Measurements from ENCODE around the gene CAPZB. TPM values are rescaled to one million over a fixed set of nuclear protein-coding genes. Genes with fewer than 3 reads are reported as not detected.

The CAPZB gene
- total RNA-seq, 3 donors from 2014 or later = 112 to 114 (median 113) TPM

DNA sequence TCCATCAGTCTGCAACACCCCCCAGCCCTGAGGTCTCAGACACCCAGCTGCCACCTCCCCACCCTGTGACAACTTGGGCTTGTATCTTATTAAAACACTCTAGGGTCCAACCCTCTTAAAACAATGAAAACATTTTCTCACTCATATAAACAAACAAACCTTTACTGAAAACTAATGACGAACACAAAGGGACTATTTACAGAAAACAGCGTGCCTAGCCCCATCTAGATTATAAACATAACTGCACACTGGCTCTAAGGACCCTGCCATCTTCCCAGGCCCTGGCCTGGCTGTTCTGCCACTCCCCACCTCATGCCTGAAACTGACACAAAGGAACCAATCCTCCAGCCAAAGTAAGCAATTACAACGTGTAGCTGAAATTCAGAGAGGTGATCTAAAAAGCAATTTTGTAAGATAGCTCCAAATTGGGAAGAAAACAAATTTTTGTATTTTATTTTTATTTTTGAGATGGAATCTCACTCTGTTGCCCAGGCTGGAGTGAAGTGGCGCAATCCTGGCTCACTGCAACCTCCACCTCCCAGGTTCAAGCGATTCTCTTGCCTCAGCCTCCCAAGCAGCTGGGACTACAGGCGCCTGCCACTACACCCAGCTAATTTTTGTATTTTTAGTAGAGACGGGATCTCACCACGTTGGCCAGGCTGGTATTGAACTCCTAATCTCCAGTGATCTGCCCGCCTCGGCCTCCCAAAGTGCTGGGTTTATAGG lies 40.9 kb downstream of the CAPZB start:
- H3K27me3 ChIP-seq = no peaks in the 10 kb centered on the region
- H3K27ac ChIP-seq = peak overlapping the region; percentile 74
- no peak for DNase-seq (ENCODE audit: low spot score in 2 of 2)
- no peaks in the 10 kb centered on the region for H3K9me3 ChIP-seq
- intact Hi-C loops (cut with DNase I; ENCODE audit: low total_unique reads) = no loop called here
- H3K36me3 ChIP-seq = no peaks in the 10 kb centered on the region
- TF ChIP-seq, protein P1, sequence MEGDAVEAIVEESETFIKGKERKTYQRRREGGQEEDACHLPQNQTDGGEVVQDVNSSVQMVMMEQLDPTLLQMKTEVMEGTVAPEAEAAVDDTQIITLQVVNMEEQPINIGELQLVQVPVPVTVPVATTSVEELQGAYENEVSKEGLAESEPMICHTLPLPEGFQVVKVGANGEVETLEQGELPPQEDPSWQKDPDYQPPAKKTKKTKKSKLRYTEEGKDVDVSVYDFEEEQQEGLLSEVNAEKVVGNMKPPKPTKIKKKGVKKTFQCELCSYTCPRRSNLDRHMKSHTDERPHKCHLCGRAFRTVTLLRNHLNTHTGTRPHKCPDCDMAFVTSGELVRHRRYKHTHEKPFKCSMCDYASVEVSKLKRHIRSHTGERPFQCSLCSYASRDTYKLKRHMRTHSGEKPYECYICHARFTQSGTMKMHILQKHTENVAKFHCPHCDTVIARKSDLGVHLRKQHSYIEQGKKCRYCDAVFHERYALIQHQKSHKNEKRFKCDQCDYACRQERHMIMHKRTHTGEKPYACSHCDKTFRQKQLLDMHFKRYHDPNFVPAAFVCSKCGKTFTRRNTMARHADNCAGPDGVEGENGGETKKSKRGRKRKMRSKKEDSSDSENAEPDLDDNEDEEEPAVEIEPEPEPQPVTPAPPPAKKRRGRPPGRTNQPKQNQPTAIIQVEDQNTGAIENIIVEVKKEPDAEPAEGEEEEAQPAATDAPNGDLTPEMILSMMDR (IDR thresholded peaks at IDR 0.05) = no peak
- TF ChIP-seq POLR2AphosphoS5 (IDR thresholded peaks at IDR 0.05) = no peak
- no peak for TF ChIP-seq POLR2A (IDR thresholded peaks at IDR 0.05)
- no peak overlapping the region for H3K4me3 ChIP-seq
- H3K4me1 ChIP-seq = peaks cover 24 to 29% of the 10 kb centered on the region in 2 donors

DNA sequence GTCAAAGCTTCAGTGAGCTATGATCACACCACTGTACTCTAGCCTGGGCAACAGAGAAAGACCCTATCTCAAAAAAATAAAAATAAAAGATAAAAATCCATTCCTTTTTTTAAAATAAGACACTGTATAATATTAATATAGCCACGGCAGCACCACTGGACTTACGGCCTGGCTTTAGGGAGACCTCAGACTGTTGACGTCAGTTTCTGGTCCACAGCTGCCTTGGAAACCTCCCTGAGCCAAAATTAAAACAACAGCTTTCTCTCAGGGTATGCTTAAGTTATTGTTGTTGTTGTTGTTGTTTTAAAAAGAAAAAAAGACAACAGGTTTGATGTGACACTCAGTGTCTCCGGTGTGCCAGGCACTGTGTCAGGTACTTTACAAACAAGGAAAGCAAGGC lies 42.0 kb downstream of the CAPZB start:
- no peak for DNase-seq (ENCODE audit: low spot score in 2 of 2)
- H3K4me3 ChIP-seq = no peak overlapping the region
- intact Hi-C loops (cut with DNase I; ENCODE audit: low total_unique reads) = no loop called here
- peak overlapping the region; percentile 74 for H3K27ac ChIP-seq
- no peaks in the 10 kb centered on the region for H3K27me3 ChIP-seq
- H3K36me3 ChIP-seq = no peaks in the 10 kb centered on the region
- TF ChIP-seq POLR2AphosphoS5 (IDR thresholded peaks at IDR 0.05) (no peak), POLR2A (IDR thresholded peaks at IDR 0.05) (no peak)
- TF ChIP-seq, protein P1 (IDR thresholded peaks at IDR 0.05) = no peak
- peaks cover 31% of the 10 kb centered on the region in 2 donors for H3K4me1 ChIP-seq
- no peaks in the 10 kb centered on the region for H3K9me3 ChIP-seq

DNA sequence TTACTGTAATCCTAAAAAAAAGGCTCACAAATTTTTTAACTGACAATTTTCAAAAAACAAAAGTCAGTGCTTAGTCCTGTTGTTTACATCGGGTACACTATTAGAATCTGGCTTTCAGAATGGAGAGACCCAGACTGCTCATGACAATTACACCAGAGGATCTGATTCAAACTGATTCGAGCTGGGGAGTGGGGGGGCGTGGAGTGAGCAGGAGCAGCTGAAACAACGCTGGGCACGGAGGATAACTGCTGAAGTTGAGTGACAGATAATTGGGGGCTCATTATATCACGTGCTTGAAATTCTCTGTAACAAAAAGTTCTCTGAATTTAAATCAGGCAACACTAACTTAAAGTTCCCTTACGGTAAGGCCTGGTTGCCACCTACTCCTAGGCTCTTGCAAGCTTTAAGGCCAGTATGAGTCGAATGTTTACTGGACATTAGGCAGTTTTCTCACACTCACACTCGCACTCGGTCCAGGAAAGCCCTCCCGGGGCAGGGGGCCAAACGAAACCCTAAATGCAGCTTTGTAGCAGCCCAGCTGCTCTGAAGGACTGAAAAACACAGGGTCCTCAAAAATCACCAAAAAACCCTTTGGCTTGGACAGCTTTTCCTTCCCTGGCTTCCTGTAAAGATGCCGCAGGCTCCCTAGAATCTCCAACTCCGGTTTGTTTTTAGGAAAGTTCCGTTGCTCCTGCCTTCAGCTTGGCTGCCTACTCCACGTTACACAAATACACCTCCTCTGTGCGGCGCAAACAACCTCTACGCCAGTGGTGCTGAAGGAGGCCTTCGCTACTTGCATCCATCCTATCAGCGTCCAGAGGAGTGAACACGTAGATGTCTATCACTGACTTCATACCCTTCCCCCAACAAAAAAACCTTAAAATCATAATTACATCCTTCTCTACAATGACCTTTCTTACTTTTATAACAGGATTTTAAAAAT lies 42.9 kb downstream of the CAPZB start:
- H3K27ac ChIP-seq = peak overlapping the region; percentile 74
- H3K9me3 ChIP-seq = no peaks in the 10 kb centered on the region
- no peaks in the 10 kb centered on the region for H3K27me3 ChIP-seq
- intact Hi-C loops (cut with DNase I; ENCODE audit: low total_unique reads) = no loop called here
- H3K36me3 ChIP-seq = no peaks in the 10 kb centered on the region
- peaks cover 33 to 39% of the 10 kb centered on the region in 2 donors for H3K4me1 ChIP-seq
- no peak overlapping the region for H3K4me3 ChIP-seq
- no peak for DNase-seq (ENCODE audit: low spot score in 2 of 2)
- TF ChIP-seq POLR2A (IDR thresholded peaks at IDR 0.05) (no peak), POLR2AphosphoS5 (IDR thresholded peaks at IDR 0.05) (no peak)
- TF ChIP-seq, protein P1 (IDR thresholded peaks at IDR 0.05) = no peak

DNA sequence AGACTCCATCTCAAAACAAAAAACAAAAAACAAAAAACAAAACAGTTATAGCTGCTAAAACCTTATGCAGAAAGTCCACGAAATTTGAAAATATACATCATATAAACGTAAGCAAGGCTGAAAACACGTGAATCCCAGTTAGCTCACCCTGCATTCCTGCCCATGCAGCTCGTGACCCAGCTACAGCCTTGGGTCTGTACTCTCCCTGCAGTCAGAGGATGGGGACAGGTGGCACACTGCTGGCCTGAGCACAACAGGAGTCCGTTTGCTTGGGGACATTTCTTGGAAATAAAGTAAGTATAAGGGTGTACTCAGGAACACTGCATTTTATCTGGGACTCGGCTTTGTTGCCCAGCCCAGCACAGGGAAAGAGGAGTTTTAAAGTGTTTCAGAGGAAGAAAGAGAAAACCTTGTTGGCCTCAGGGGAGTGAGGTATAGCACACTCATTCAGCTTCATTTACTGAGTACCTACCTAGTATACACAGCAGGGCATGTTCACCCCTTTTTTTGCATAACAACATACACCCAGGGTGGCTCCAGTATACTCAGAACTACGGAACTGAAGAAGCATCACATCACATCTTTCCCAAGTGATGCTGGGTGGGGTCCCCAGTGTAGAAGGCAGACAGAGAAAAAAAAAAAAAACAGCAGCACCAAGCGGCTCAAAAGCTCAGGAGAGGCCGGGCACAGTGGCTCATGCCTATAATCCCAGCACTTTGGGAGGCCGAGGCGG lies 44.1 kb downstream of the CAPZB start:
- no peak overlapping the region for H3K4me3 ChIP-seq
- H3K36me3 ChIP-seq = no peaks in the 10 kb centered on the region
- no peaks in the 10 kb centered on the region for H3K9me3 ChIP-seq
- H3K27ac ChIP-seq = peak overlapping the region; percentile 21 to 95
- DNase-seq (ENCODE audit: low spot score in 2 of 2) = no peak
- peaks cover 41 to 45% of the 10 kb centered on the region in 2 donors for H3K4me1 ChIP-seq
- no peaks in the 10 kb centered on the region for H3K27me3 ChIP-seq
- intact Hi-C loops (cut with DNase I; ENCODE audit: low total_unique reads) = no loop called here
- TF ChIP-seq POLR2AphosphoS5 (IDR thresholded peaks at IDR 0.05) (no peak), POLR2A (IDR thresholded peaks at IDR 0.05) (no peak)
- TF ChIP-seq, protein P1 (IDR thresholded peaks at IDR 0.05) = no peak

Measured in breast epithelium (tissue), 4 donors.